ENCODE data around the gene RELN.

The RELN gene

GRCh38 chr7:103964269-103964668 lies 25.2 kb downstream of the RELN start:
- no peak for TF ChIP-seq CTCF (IDR thresholded peaks at IDR 0.05)

GRCh38 chr7:103962070-103962469 lies 27.4 kb downstream of the RELN start:
- no peak overlapping the region for H3K27ac Mint-ChIP-seq
- no peaks in the 10 kb centered on the region for H3K9me3 Mint-ChIP-seq
- H3K4me3 Mint-ChIP-seq: no peak overlapping the region
- no peaks in the 10 kb centered on the region for H3K36me3 Mint-ChIP-seq (ENCODE audit: low read depth)
- H3K27me3 Mint-ChIP-seq (ENCODE audit: low read depth, poor library complexity): peaks cover 20% of the 10 kb centered on the region
- DNase-seq: no peak
- no peak for TF ChIP-seq CTCF (IDR thresholded peaks at IDR 0.05)
- H3K4me1 Mint-ChIP-seq: no peaks in the 10 kb centered on the region

More at GRCh38 chr7:103964269-103964668, 25.2 kb downstream of the RELN start:
- no peaks in the 10 kb centered on the region for H3K4me1 Mint-ChIP-seq
- peaks cover 17% of the 10 kb centered on the region for H3K27me3 Mint-ChIP-seq (ENCODE audit: low read depth, poor library complexity)
- H3K9me3 Mint-ChIP-seq: no peaks in the 10 kb centered on the region
- H3K36me3 Mint-ChIP-seq (ENCODE audit: low read depth): no peaks in the 10 kb centered on the region
- DNase-seq: no peak
- no peak overlapping the region for H3K4me3 Mint-ChIP-seq
- no peak overlapping the region for H3K27ac Mint-ChIP-seq

- DNase-seq: no peak
- no peaks in the 10 kb centered on the region for H3K4me1 Mint-ChIP-seq
- H3K27ac Mint-ChIP-seq: no peak overlapping the region
- no peaks in the 10 kb centered on the region for H3K9me3 Mint-ChIP-seq
- H3K4me3 Mint-ChIP-seq: no peak overlapping the region
- TF ChIP-seq CTCF (IDR thresholded peaks at IDR 0.05): no peak
- H3K27me3 Mint-ChIP-seq (ENCODE audit: low read depth, poor library complexity): peaks cover 23% of the 10 kb centered on the region
- H3K36me3 Mint-ChIP-seq (ENCODE audit: low read depth): no peaks in the 10 kb centered on the region
Measured at GRCh38 chr7:103958284-103958818, 31.1 kb downstream of the RELN start.

GRCh38 chr7:103955985-103956384 lies 33.5 kb downstream of the RELN start:
- no peak for DNase-seq
- Mint-ChIP-seq H3K4me1 (peaks cover 3% of the 10 kb centered on the region), H3K9me3 (no peaks in the 10 kb centered on the region), H3K4me3 (no peak overlapping the region), H3K27me3 (ENCODE audit: low read depth, poor library complexity) (peaks cover 21% of the 10 kb centered on the region), H3K36me3 (ENCODE audit: low read depth) (no peaks in the 10 kb centered on the region), H3K27ac (no peak overlapping the region)
- TF ChIP-seq CTCF (IDR thresholded peaks at IDR 0.05): no peak

- Mint-ChIP-seq H3K36me3 (ENCODE audit: low read depth) (no peaks in the 10 kb centered on the region), H3K9me3 (peaks cover 5% of the 10 kb centered on the region), H3K27me3 (ENCODE audit: low read depth, poor library complexity) (peaks cover 10% of the 10 kb centered on the region), H3K27ac (no peak overlapping the region), H3K4me1 (peaks cover 4% of the 10 kb centered on the region), H3K4me3 (no peak overlapping the region)
- TF ChIP-seq CTCF (IDR thresholded peaks at IDR 0.05): no peak
- DNase-seq: no peak
Measured at GRCh38 chr7:103952408-103952807, 37.0 kb downstream of the RELN start.

GRCh38 chr7:103951311-103951710 lies 38.1 kb downstream of the RELN start:
- H3K27me3 Mint-ChIP-seq (ENCODE audit: low read depth, poor library complexity): peaks cover 10% of the 10 kb centered on the region

More at GRCh38 chr7:103951311-103951710, 38.1 kb downstream of the RELN start:
- DNase-seq: no peak
- Mint-ChIP-seq H3K36me3 (ENCODE audit: low read depth) (no peaks in the 10 kb centered on the region), H3K9me3 (peaks cover 5% of the 10 kb centered on the region), H3K4me1 (peaks cover 4% of the 10 kb centered on the region), H3K27ac (no peak overlapping the region), H3K4me3 (no peak overlapping the region)
- no peak for TF ChIP-seq CTCF (IDR thresholded peaks at IDR 0.05)
